ENCODE data around the gene SPPL2B.

DNA sequence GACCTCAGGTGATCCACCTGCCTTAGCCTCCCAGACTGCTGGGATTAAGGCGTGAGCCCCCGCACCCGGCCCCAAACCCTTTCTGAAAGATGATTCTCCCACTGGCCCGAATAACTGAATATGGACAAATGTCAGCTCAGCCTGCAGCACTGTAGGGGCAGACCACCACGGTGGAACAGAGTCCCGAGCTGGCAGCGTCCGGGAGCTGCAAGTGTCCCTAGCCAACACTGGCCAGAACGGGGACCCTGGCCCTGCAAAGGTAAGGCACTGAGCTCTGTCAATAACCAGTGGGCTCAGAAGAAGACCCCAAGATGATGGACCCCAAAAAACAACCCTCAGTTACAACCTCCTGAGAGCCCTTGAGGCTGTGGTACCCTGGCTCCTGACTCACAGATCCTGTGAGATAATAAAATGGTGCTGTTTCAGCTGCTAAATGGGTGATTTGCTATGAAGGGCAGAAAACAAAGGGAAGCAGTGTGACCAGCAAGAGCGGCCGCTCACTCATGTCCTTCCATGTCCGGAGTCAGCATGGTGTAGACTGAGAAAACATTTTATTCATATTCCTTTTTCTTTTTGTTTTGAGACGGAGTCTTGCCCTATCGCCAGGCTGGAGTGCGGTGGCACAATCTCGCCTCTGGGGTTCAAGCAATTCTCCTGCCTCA lies 1.7 kb upstream of the SPPL2B start:
- TF ChIP-seq CTCF (IDR thresholded peaks at IDR 0.05) (no peak), RAD21 (IDR thresholded peaks at IDR 0.05; ENCODE audit: low read length) (no peak), EZH2phosphoT487 (IDR thresholded peaks at IDR 0.05; ENCODE audit: borderline replicate concordance, low read depth) (no peak), MXI1 (IDR thresholded peaks at IDR 0.05; ENCODE audit: low read depth, low read length) (no peak), MEF2A (IDR thresholded peaks at IDR 0.05; ENCODE audit: borderline replicate concordance, low read depth) (no peak), EP300 (IDR thresholded peaks at IDR 0.05; ENCODE audit: borderline replicate concordance in 1 of 2, low read depth in 1 of 2, low read length in 1 of 2) (no peak), GABPA (IDR thresholded peaks at IDR 0.05; ENCODE audit: low read depth) (no peak), GATA2 (CRISPR knock-in tag; IDR thresholded peaks at IDR 0.05) (no peak)
- TF ChIP-seq, protein P1, sequence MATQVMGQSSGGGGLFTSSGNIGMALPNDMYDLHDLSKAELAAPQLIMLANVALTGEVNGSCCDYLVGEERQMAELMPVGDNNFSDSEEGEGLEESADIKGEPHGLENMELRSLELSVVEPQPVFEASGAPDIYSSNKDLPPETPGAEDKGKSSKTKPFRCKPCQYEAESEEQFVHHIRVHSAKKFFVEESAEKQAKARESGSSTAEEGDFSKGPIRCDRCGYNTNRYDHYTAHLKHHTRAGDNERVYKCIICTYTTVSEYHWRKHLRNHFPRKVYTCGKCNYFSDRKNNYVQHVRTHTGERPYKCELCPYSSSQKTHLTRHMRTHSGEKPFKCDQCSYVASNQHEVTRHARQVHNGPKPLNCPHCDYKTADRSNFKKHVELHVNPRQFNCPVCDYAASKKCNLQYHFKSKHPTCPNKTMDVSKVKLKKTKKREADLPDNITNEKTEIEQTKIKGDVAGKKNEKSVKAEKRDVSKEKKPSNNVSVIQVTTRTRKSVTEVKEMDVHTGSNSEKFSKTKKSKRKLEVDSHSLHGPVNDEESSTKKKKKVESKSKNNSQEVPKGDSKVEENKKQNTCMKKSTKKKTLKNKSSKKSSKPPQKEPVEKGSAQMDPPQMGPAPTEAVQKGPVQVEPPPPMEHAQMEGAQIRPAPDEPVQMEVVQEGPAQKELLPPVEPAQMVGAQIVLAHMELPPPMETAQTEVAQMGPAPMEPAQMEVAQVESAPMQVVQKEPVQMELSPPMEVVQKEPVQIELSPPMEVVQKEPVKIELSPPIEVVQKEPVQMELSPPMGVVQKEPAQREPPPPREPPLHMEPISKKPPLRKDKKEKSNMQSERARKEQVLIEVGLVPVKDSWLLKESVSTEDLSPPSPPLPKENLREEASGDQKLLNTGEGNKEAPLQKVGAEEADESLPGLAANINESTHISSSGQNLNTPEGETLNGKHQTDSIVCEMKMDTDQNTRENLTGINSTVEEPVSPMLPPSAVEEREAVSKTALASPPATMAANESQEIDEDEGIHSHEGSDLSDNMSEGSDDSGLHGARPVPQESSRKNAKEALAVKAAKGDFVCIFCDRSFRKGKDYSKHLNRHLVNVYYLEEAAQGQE (IDR thresholded peaks at IDR 0.05; ENCODE audit: low read depth, low read length): no peak
